Mesothelial cell of epicardium (in vitro differentiated cells): Measurements from ENCODE around the gene YPEL5. TPM values are rescaled to one million over a fixed set of nuclear protein-coding genes. Genes with fewer than 3 reads are reported as not detected.
"Not testable (repeated sequence)": the region's sequence is repeated elsewhere in the genome, so short reads cannot be mapped to it uniquely, and the experiment has no call there.

Source experiments
- DNase-seq, 2 experiments: peaks; one replicate each; pipeline ENCODE4 v3.0.0; 2021; ENCODE audit warnings: low spot score in 2 of 2; ENCODE audit not compliant: unreplicated experiment in 2 of 2
- H3K27ac Mint-ChIP-seq: 2 replicates; pipeline ENCODE4 v1.8.0; 2021; ENCODE audit warnings: mixed read lengths
- H3K27me3 Mint-ChIP-seq: 2 replicates; pipeline ENCODE4 v1.8.0; 2021; ENCODE audit warnings: low read depth, mixed read lengths
- H3K36me3 Mint-ChIP-seq: 2 replicates; pipeline ENCODE4 v1.8.0; 2021; ENCODE audit warnings: mixed read lengths
- H3K4me1 Mint-ChIP-seq: 2 replicates; pipeline ENCODE4 v1.8.0; 2021; ENCODE audit warnings: mixed read lengths
- H3K4me3 Mint-ChIP-seq: 2 replicates; pipeline ENCODE4 v1.8.0; 2021; ENCODE audit warnings: mild to moderate bottlenecking, moderate library complexity, mixed read lengths
- H3K9me3 Mint-ChIP-seq: 2 replicates; pipeline ENCODE4 v1.8.0; 2021; ENCODE audit warnings: mixed read lengths
- CTCF ChIP-seq: fragments of 200-600 bp; sonication (generic); IDR thresholded peaks from one replicate; pipeline ENCODE4 v1.5.0; 2021; ENCODE audit warnings: antibody characterized with exemption; ENCODE audit not compliant: unreplicated experiment
- total RNA-seq: library from RNA; stranded (reverse); gene quantifications from 3 replicates; pipeline ENCODE4 v1.2.1, GENCODE V29; 2021

Gene YPEL5
- total RNA-seq, 1 donor from 2014 or later: 79.4 TPM

GRCh38 chr2:30139131-30139870, 7.5 kb upstream of the YPEL5 start:
- H3K36me3 Mint-ChIP-seq: no peaks in the 10 kb centered on the region
- H3K9me3 Mint-ChIP-seq: no peaks in the 10 kb centered on the region
- TF ChIP-seq CTCF: no peak
- H3K27ac Mint-ChIP-seq: no peak overlapping the region
- H3K27me3 Mint-ChIP-seq: peaks cover 2% of the 10 kb centered on the region
- peaks cover 5% of the 10 kb centered on the region for H3K4me1 Mint-ChIP-seq
- no peak overlapping the region for H3K4me3 Mint-ChIP-seq
- DNase-seq: no peak

- H3K27ac Mint-ChIP-seq: no peak overlapping the region
- H3K27me3 Mint-ChIP-seq: no peaks in the 10 kb centered on the region
- no peaks in the 10 kb centered on the region for H3K36me3 Mint-ChIP-seq
- no peak for TF ChIP-seq CTCF
- H3K4me3 Mint-ChIP-seq: no peak overlapping the region
- H3K9me3 Mint-ChIP-seq: no peaks in the 10 kb centered on the region
- DNase-seq: no peak
- H3K4me1 Mint-ChIP-seq: peaks cover 11% of the 10 kb centered on the region
These were observed 5.7 kb upstream of the YPEL5 start for GRCh38 chr2:30141136-30141535.

GRCh38 chr2:30144260-30144659, 2.5 kb upstream of the YPEL5 start:
- TF ChIP-seq CTCF: no peak
- H3K9me3 Mint-ChIP-seq: no peaks in the 10 kb centered on the region
- H3K27me3 Mint-ChIP-seq: no peaks in the 10 kb centered on the region
- peaks cover 20% of the 10 kb centered on the region for H3K4me1 Mint-ChIP-seq
- H3K4me3 Mint-ChIP-seq: no peak overlapping the region
- no peaks in the 10 kb centered on the region for H3K36me3 Mint-ChIP-seq
- DNase-seq: no peak
- H3K27ac Mint-ChIP-seq: no peak overlapping the region

GRCh38 chr2:30144951-30145350, 1.9 kb upstream of the YPEL5 start:
- not testable (repeated sequence) for H3K9me3 Mint-ChIP-seq, H3K27me3 Mint-ChIP-seq, DNase-seq, H3K4me3 Mint-ChIP-seq, H3K27ac Mint-ChIP-seq, H3K36me3 Mint-ChIP-seq
- peaks cover 26% of the 10 kb centered on the region for H3K4me1 Mint-ChIP-seq

- Mint-ChIP-seq H3K27me3 (no peaks in the 10 kb centered on the region), H3K27ac (peak overlapping the region; percentile 97), H3K4me3 (peak overlapping the region; percentile 69), H3K4me1 (peaks cover 35% of the 10 kb centered on the region), H3K9me3 (no peaks in the 10 kb centered on the region), H3K36me3 (no peaks in the 10 kb centered on the region)
- no peak for DNase-seq
- TF ChIP-seq CTCF: no peak
These were observed 926 bp upstream of the YPEL5 start for GRCh38 chr2:30145826-30146336.

GRCh38 chr2:30147196-30147714, 448 bp downstream of the YPEL5 start:
- Mint-ChIP-seq H3K27me3 (no peaks in the 10 kb centered on the region), H3K4me3 (peak overlapping the region; percentile 82), H3K4me1 (peaks cover 43% of the 10 kb centered on the region), H3K27ac (no peak overlapping the region), H3K36me3 (peaks cover 4% of the 10 kb centered on the region), H3K9me3 (no peaks in the 10 kb centered on the region)
- peak; percentile 32 to 48 for DNase-seq
- no peak for TF ChIP-seq CTCF
